ENCODE data around the gene COBL.

DNA sequence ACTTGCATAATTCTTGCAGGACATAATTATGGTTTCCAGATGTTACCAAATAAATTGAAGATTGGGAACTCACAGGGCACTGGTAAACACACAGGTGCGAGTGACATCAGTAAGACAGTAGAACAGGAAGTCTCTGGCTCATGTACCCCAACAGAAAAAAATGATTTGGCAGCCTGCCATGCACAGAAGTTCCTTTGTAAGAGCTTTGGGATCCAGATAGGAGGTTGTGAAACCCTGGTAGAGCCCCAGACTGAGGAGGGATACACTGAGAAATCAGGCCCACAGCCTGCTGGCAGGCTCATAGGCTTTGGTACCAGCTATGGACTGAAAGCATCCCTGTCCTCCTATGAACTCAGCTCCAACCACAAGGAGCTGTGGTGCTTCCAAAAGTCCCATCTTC lies 118.0 kb downstream of the COBL start:
- TF ChIP-seq, protein P1, sequence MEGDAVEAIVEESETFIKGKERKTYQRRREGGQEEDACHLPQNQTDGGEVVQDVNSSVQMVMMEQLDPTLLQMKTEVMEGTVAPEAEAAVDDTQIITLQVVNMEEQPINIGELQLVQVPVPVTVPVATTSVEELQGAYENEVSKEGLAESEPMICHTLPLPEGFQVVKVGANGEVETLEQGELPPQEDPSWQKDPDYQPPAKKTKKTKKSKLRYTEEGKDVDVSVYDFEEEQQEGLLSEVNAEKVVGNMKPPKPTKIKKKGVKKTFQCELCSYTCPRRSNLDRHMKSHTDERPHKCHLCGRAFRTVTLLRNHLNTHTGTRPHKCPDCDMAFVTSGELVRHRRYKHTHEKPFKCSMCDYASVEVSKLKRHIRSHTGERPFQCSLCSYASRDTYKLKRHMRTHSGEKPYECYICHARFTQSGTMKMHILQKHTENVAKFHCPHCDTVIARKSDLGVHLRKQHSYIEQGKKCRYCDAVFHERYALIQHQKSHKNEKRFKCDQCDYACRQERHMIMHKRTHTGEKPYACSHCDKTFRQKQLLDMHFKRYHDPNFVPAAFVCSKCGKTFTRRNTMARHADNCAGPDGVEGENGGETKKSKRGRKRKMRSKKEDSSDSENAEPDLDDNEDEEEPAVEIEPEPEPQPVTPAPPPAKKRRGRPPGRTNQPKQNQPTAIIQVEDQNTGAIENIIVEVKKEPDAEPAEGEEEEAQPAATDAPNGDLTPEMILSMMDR (IDR thresholded peaks at IDR 0.05): no peak
- TF ChIP-seq POLR2AphosphoS5 (IDR thresholded peaks at IDR 0.05): no peak
